Left lung (tissue), 10 donors: ENCODE data around the gene C1orf116. TPM values are rescaled to one million over a fixed set of nuclear protein-coding genes. Genes with fewer than 3 reads are reported as not detected.

Experiments used
- ATAC-seq: fragments of 200-7000 bp; cut with Tn5 transposase; one replicate; pipeline ENCODE4 v1.9.1; 2020; ENCODE audit warnings: moderate library complexity
- DNase-seq, 4 donors: peaks; one replicate each; pipeline ENCODE4 v3.0.0-alpha.2; 2013 to 2020
- H3K27ac ChIP-seq, 2 donors: fragments of 200-600 bp; sonication (generic) in 1 of 2; one replicate each; pipeline versions ENCODE4 v1.5.0 to v1.8.0; 2020 to 2021
- H3K27me3 ChIP-seq, 2 donors: fragments of 200-600 bp; sonication (generic) in 1 of 2; one replicate each; pipeline versions ENCODE4 v1.5.0 to v1.8.0; 2020 to 2021
- H3K36me3 ChIP-seq, 2 donors: fragments of 200-600 bp; sonication (generic) in 1 of 2; one replicate each; pipeline versions ENCODE4 v1.5.0 to v1.8.0; 2020 to 2021
- H3K4me1 ChIP-seq, 2 donors: fragments of 200-600 bp; one replicate each; pipeline ENCODE4 v1.8.0; 2021
- H3K4me3 ChIP-seq, 2 donors: fragments of 200-600 bp; sonication (generic) in 1 of 2; one replicate each; pipeline versions ENCODE4 v1.5.0 to v1.8.0; 2020 to 2021; ENCODE audit warnings: mild to moderate bottlenecking in 1 of 2
- H3K9me3 ChIP-seq, 2 donors: fragments of 200-600 bp; sonication (generic) in 1 of 2; one replicate each; pipeline versions ENCODE4 v1.5.0 to v1.8.0; 2020 to 2021
- intact Hi-C, 2 donors: fragments of 100-400 bp; cut with DNase I; formaldehyde crosslinking; loops; one replicate each; pipeline versions ENCODE4 v1.11.2 to v1.14.2; 2022
- polyA plus RNA-seq, 6 donors: library from polyadenylated mRNA; unstranded; fragments of 120-200 nt; gene quantifications; one replicate each; pipeline ENCODE4 v1.2.1, GENCODE V29; 2013; ENCODE audit not compliant: insufficient read length in 6 of 6
- total RNA-seq, 2 donors: library from RNA; stranded (reverse); fragmentation: NEBNext Ultra II Directional; extraction: Animal tissue kit (Norgen Biotek cat#: 25700); gene quantifications; one replicate each; pipeline ENCODE4 v1.2.1, GENCODE V29; 2021
- TF ChIP-seq, protein P1 (sequence below), 2 donors: fragments of 200-600 bp; sonication (generic) in 1 of 2; IDR thresholded peaks; one replicate each; pipeline versions ENCODE4 v1.5.0 to v1.8.0; 2021; ENCODE audit warnings: antibody characterized with exemption in 2 of 2
- donor health status: DM: no; HTN: yes; CAD: no.
- donor health status: DM: no; HTN: no; CAD: no.

The C1orf116 gene
- total and polyA plus RNA-seq, 8 donors: 27.1 to 212 (median 41.4) TPM

DNA sequence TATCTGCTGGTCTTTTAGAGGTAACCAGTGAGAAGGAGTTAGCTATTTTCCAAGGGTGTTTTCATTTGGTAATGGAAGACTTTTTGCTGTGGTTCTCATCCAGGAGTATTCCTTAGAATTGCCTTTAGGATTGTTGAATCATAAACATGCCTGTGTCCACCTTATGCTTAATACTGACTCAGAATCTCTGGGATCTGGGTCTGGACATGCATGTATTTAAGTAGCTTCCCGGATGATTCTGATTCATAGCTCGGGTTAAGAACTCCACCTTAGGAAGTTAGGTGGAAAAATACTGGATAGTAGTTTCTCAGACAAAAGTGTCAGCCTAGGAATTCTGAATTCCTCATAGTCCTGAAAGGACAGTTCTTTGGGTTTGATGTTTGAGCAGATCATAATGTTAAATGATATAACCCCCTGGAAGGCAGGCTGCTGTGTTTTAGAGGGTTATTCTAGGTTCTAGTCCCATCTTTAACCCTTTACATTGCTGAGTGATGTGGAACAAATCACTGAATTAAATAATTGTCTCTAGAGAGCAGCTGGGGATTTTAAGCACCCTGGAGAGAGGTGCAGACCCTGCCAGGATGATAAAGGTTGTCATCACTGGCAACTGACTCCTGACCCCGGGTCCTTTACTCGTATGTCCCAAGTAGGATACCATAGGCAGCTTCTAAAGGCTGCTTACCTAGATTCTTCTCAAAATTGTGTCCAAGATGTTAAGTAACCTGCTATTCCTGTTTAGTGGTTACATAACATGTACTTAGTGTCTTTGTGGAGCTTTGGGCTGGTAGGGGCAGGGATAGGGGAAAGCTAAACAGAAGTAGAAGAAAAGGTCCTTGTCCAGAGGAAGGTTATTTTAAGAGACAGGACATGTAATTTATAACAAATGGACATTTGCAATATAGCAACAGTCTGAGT is 41.6 kb upstream of the C1orf116 start:
- no peak for DNase-seq
- H3K36me3 ChIP-seq: peaks cover 0 to 44% of the 10 kb centered on the region in 2 donors
- H3K27me3 ChIP-seq: no peaks in the 10 kb centered on the region
- TF ChIP-seq, protein P1, sequence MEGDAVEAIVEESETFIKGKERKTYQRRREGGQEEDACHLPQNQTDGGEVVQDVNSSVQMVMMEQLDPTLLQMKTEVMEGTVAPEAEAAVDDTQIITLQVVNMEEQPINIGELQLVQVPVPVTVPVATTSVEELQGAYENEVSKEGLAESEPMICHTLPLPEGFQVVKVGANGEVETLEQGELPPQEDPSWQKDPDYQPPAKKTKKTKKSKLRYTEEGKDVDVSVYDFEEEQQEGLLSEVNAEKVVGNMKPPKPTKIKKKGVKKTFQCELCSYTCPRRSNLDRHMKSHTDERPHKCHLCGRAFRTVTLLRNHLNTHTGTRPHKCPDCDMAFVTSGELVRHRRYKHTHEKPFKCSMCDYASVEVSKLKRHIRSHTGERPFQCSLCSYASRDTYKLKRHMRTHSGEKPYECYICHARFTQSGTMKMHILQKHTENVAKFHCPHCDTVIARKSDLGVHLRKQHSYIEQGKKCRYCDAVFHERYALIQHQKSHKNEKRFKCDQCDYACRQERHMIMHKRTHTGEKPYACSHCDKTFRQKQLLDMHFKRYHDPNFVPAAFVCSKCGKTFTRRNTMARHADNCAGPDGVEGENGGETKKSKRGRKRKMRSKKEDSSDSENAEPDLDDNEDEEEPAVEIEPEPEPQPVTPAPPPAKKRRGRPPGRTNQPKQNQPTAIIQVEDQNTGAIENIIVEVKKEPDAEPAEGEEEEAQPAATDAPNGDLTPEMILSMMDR (IDR thresholded peaks at IDR 0.05): no peak
- no peak overlapping the region for H3K4me3 ChIP-seq
- no peak overlapping the region for H3K27ac ChIP-seq
- no peak for ATAC-seq
- H3K4me1 ChIP-seq: peaks cover 0 to 48% of the 10 kb centered on the region in 2 donors
- intact Hi-C loops: no loop called here
- H3K9me3 ChIP-seq: no peaks in the 10 kb centered on the region

DNA sequence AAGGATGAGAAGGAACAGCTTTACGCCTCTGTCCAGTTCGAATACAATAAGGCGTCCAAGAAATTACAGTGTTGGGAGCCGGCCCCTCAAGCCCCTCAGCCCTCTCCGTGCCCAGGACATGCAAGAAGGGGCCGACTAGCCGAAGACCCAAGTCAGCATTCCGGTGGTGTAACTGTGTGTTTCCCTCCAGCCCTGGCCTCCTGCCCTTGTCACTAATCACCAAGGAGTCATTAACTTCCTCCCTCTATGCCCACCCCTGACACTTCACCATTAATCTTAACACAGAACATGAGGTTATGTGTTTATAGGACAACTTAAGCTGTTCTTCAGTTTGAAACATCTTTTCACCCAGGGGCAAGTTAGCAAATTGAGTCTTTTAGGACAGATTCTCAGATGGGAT is 39.7 kb upstream of the C1orf116 start:
- no peak for DNase-seq
- intact Hi-C loops: no loop called here

DNA sequence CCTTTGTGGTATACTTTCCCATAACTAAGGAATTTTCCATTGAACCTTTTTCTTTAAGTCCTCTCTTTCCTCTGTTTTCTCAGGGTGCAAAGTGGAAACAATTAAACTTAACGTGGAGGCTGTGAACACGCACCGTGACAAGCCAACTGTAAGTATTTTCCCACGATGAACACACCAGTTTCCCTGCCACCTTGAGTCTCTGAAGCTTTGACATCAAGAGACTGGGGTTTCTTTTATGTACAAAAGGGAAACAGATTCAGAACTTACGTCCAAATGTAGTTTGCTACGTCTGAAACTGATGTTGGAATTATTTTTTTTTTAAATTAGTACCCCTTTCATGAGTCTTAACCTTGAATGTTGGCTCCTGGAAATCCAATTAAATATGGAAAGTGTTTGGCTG is 38.9 kb upstream of the C1orf116 start:
- Histone ChIP-seq H3K4me1 (peaks cover 0 to 33% of the 10 kb centered on the region in 2 donors), H3K4me3 (no peak overlapping the region), H3K27ac (peak overlapping the region in 1 of 2 donors; percentile 86), H3K27me3 (no peaks in the 10 kb centered on the region), H3K36me3 (peaks cover 0 to 62% of the 10 kb centered on the region in 2 donors), H3K9me3 (no peaks in the 10 kb centered on the region)
- intact Hi-C loops: no loop called here
- ATAC-seq (no peak), DNase-seq (no peak)
- TF ChIP-seq, protein P1 (IDR thresholded peaks at IDR 0.05): no peak

More for the DNA sequence above, 39.7 kb upstream of the C1orf116 start:
- H3K27ac ChIP-seq: peak overlapping the region in 1 of 2 donors; percentile 86
- ATAC-seq: no peak
- TF ChIP-seq, protein P1 (IDR thresholded peaks at IDR 0.05): no peak
- no peaks in the 10 kb centered on the region for H3K9me3 ChIP-seq
- no peak overlapping the region for H3K4me3 ChIP-seq
- peaks cover 0 to 39% of the 10 kb centered on the region in 2 donors for H3K4me1 ChIP-seq
- H3K27me3 ChIP-seq: no peaks in the 10 kb centered on the region
- peaks cover 0 to 58% of the 10 kb centered on the region in 2 donors for H3K36me3 ChIP-seq

DNA sequence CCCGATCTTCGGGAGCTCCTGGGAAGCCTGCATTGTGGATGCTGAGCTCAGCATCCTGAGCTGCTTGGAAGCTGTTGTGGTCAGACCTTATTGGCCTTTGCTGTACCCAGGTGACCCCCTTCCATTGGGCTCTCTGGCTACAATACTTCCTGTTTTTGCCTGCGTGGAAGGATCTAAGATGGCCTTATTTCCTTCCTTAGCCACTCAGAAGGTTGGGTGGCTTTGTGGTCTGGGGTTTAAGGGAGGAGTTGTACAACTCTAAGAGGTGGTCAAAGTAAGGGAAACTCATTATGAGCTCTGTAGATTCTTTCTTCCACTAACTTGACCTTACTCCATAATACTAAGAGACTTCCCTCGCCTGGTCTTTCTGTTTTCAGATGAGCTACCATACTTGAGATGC is 38.3 kb upstream of the C1orf116 start:
- H3K4me1 ChIP-seq: peaks cover 0 to 33% of the 10 kb centered on the region in 2 donors
- no peaks in the 10 kb centered on the region for H3K27me3 ChIP-seq
- H3K27ac ChIP-seq: peak overlapping the region in 1 of 2 donors; percentile 86
- intact Hi-C loops: no loop called here
- TF ChIP-seq, protein P1 (IDR thresholded peaks at IDR 0.05): no peak
- ATAC-seq (no peak), DNase-seq (no peak)
- peaks cover 0 to 68% of the 10 kb centered on the region in 2 donors for H3K36me3 ChIP-seq
- H3K9me3 ChIP-seq: no peaks in the 10 kb centered on the region
- H3K4me3 ChIP-seq: no peak overlapping the region

DNA sequence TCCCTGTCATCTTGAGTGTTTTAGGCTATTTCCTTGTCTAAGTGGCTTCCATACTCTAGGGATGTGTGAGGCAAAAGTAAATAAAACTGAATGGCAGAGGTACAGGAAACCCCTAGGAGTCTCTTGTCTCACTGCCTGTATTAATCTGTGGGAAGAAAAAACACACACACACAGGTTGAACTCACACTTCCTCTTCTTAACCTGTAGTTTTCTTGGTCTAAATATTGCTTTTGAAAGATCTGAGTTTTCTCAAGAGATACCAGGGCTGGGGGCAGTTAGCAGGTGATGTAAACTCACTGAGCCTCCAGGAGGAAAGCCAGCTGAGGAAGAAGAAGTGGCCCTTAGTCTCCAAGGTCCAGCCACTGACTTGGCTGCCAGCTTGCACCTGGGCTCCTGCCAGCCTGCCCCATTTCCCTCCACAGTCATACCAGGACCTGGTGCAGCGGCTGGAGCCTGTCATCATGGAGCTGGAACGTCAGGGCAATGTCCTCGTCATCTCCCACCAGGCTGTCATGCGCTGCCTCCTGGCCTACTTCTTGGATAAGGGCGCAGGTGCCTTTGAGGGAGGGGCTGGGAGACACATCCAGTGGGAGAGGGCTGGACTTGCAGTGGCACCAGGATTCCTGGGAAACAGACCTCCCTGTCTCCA is 37.4 kb upstream of the C1orf116 start:
- TF ChIP-seq, protein P1 (IDR thresholded peaks at IDR 0.05): no peak
- no peaks in the 10 kb centered on the region for H3K9me3 ChIP-seq
- ATAC-seq (peak; percentile 45), DNase-seq (no peak)
- H3K27me3 ChIP-seq: no peaks in the 10 kb centered on the region
- H3K4me1 ChIP-seq: peaks cover 0 to 33% of the 10 kb centered on the region in 2 donors
- intact Hi-C loops: no loop called here
- H3K4me3 ChIP-seq: no peak overlapping the region
- peak overlapping the region in 1 of 2 donors; percentile 86 for H3K27ac ChIP-seq
- peaks cover 0 to 77% of the 10 kb centered on the region in 2 donors for H3K36me3 ChIP-seq
